Stimulated activated CD8-positive, alpha-beta memory T cell treated with anti-CD3 and anti-CD28 coated beads, Interleukin-15, amount 100 ng/mL, for 48 hours (primary cell): ENCODE results near the gene SEC23B.
"Not testable (repeated sequence)": the region's sequence is repeated elsewhere in the genome, so short reads cannot be mapped to it uniquely, and the experiment has no call there.

Experiments used
- DNase-seq, 2 donors: peaks; one replicate each; pipeline ENCODE4 v3.0.0-alpha.2; 2020; ENCODE audit warnings: low read depth in 2 of 2

Gene SEC23B

DNA sequence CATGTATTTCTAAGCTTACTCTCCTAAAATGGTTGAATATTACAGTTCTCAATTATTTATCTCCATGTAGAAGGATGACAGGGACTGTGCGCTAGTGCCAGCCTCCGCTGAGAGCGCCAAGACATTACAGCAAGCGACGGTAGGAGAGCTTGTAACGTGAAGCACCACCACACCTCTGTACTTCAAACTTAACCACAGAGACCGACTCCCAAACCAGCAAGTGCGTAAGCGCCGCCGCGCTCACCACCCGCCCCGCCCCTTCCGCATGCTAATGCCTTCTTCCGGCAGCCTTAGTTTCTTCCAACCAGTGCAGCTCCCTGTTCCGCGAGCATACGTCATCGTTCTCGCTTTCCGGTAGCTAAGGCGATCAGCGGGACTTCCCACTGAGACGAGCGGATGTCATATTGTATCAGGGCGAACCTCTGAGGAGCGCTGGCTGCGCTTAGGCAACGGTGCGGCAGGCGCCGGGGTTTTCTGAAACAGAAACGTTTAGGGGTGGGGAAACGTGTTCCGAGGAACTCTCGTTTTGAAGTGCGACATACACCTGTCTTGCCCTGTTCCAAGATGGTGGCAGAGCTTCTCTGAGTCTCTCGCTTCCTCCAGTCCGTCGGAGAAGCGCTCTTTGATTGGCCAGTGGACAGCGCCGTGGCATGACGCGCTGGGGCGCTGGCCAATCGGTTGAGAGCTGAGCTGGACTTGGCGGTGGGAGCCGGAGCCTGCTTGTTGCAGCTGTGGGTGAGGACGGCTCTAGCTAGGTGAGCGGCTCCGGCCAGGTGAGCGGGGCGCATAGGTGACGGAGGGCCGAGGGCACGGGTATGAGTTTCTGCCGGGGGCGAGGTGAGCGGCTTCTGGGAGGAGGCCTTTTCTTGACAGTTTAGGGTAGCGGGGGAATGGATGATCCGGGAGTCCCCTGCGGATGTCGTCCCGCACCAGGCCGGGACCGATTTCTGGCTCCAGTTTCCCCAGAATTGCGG is at the start of gene SEC23B:
TSS of gene SEC23B (plus strand) at position 723 of the 974 bp plus-strand sequence. CDS start 2,896 bp downstream, outside the sequence.
- DNase-seq: peak; percentile 96 to 99

DNA sequence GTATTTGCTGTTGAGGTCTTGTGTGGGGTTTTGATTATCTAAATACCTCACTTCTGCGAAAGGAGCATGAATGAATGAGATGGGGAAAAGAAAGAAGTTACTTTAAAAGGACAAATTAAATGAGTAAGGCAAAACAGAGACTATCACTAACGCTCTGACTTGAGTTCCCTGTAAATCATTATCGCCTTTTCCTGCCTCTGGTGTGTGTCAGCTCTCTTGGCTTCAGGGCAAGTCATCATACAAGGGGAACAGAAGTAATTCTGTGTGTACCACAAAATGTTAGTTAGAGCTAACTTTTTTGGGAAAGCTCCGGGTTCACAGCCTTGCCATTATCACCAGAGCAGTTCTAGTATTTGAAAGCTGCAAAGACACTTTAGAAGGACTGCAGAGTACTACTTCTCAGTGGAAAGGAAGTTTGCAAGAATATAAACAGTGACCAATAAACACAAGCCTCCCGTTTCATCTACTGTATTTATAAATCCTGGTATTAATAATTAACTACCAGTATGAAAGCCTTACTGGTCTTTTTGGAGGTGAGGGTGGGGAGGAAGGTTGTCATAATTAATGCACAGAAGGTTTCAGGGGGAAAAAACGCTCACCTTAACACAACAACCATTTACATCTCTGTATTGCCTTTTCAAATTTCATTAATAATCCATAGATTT is 42.1 kb upstream of the SEC23B start:
- DNase-seq: no peak

DNA sequence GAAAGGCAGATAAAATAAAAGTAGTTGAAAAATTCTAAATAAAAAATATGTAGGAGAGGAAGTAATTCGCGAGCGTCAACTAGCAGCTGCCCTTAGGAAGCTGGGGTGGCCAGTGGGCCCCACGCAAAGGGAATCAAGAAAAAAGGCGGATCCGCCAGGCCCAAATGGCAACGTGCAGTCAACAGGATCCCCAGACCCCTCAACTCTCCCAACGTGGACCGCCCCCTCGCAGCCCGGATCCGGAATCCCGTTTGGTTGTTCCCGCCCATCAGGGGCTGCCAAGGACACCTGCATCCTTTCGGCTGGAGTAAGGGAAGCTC is 41.2 kb upstream of the SEC23B start:
- no peak for DNase-seq

DNA sequence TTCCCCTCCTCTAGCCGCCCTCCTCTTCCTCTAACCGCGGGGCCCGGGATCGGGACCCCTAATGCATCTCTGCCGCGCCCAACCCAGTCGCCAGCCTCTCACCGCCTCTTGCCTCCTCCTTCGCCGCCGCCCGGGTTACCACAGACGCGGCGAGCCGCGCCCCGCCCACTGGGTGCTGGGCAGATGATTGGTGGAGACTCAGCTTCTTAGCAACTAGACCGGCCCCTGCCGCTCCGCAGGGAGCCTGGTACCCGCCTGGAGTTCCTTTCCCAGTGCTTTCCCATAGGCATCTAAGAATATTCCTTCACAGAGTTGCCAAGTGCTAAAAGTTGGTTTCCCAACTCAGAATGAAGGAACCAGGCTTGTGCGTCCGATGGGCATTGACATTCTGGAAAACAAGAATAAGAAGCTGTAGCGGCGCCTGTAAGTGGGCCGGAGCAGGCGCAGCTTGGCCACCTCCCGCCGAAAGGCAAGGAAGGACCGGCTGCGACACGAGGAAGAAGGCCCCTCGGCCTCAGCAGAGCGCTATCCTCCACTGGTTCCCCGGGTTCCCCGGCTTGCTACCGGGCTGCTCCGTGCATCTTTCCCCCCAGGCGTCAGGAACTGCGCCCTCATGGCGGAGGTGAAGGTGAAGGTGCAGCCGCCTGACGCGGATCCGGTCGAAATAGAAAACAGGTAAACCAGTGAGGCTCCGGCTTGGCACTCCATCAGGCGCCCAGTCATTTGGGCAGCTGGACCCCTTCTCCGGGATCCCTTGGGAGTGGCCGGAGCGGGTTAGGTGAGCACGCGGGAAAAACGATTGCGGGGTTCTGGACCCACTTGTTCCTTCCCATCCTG is 40.6 kb upstream of the SEC23B start, which contains the start of the genes DZANK1 and POLR3F:
TSS of gene DZANK1 (minus strand) at position 137 of the 837 bp plus-strand sequence. CDS start 1,672 bp downstream, outside the sequence.
TSS of gene POLR3F (plus strand) at position 497 of the 837 bp plus-strand sequence. CDS start at position 614, 117 bp downstream.
- DNase-seq: peak; percentile 90 to 91

DNA sequence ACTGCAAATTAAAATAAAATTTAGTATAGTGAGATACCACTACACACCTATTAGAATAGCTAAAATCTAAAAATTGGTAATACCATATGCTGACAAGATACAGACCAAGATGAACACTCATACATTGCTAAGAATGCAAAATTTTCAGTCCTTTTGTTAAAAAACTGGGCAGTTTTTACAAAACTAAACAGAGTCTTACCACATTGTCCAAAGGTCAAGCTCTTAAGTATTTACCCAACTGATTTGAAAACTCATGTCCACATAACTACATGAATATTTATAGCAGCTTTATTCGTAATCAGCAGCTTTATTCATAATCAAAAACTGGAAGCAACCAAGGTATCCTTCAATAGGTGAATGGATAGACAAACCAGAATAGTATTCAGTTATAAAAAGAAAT is 30.5 kb upstream of the SEC23B start:
- no peak for DNase-seq

DNA sequence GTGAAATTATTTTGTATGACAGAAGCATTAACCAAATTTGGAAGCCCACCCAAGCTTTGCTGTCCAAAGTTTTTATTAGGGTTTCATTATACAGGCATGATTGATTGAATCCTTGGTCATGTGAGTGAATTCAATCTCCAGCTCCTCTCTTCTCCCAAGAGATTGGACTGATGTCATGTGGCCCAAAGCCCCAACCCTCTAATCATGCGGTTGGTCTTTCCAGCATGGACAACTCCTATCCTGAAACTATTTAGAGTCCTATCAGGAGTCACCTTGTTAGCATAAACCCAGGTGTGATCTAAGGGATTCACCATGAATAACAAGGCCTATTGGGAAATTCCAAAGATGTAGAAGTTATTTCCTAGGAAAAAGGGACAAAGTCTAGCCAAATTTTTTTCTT is 29.9 kb upstream of the SEC23B start:
- DNase-seq: no peak

DNA sequence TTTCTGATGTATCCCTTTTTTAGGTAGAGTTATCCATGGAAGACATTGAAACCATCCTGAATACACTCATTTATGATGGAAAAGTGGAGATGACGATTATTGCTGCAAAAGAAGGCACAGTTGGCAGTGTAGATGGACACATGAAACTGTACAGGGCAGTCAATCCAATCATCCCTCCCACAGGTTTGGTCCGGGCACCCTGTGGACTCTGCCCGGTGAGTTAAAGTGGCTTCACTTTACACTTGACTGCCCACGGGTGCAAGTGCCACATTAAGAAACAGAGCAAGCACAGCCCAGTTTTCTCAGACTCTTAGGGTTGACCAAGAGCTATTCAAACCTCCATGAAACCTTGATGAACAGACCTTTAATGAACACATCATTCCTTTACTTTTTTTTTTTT is 26.1 kb upstream of the SEC23B start:
- no peak for DNase-seq

DNA sequence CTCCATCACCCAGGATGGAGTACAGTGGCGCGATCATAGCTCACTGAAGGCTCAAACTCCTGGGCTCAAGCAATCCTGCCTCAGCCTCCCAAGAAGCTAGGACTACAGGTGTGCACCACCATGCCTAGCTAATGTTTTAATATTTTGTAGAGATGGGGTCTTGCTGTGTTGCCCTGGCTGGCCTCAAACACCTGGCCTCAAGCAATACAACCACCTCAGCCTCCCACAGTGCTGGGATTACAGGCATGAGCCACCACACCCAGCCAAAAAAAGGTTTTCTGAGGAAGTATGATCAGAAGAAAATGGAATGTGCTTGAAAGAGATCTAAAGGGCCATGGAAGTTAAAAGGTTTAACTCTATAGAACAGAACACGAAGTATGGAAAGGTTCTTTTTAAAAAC is 19.4 kb upstream of the SEC23B start:
- DNase-seq: no peak

DNA sequence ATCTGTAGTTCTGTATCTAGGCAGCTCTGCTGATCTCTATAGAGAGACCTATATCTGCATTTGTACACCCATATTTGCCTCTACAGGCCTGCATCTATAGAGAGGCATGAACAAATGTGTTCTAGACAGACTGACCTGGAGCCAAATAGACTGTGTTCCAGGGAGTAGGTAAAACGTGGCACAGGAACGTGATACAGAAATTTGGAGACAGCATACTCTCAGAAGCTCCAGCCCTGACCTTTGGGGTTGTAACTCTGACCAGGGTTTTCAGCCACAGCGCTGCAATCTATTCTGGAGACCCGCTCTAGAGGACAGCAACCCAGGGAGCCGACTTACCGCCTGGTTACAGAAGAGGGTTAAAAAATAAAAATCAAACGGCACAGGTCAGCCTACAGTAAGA is 11.7 kb upstream of the SEC23B start:
- DNase-seq: no peak

DNA sequence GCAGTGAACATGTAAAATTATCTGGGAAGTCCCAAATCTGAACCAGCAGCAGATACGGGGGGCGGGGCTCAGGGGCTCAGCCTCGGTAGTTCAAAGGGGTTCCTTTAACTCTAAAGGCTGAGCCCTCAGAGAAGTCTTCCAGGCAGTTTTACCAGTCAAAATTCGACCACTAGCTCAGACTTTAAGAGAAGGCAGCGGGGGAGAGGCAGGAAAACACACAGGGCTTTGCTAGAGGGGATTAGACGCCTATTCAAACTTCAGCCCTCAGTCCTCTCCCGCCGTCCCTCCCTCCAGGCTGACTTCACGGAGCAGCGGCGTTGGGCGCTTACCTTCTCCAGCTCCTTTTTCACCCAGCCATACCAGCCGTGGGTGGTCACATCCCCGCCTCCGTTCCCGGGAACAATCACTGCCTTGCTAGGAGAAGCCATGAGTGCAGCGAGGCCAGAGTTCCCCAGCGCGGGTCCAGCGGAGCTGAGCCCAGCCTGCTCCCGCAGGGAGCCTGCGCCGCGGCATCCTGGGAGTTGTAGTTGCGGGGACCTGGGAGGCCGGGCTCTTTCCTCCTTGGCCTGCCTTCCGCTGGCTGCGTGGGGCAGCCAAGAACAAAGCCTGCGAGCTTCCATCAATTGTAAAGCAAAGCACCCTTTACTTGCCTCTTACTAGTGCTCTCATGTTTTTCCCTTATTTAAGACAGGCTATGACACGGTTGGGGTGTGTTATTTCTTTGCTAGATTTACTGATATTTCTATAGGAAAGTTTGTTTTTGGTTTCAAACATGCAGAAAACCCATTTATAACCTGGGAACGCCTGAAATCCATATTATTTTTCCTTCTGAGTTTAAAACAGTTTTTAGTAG is 10.8 kb upstream of the SEC23B start, which contains the start of gene RBBP9:
TSS of gene RBBP9 (minus strand) at position 486 of the 853 bp plus-strand sequence. CDS start at position 428, 58 bp downstream.
- peak; percentile 73 to 75 for DNase-seq

DNA sequence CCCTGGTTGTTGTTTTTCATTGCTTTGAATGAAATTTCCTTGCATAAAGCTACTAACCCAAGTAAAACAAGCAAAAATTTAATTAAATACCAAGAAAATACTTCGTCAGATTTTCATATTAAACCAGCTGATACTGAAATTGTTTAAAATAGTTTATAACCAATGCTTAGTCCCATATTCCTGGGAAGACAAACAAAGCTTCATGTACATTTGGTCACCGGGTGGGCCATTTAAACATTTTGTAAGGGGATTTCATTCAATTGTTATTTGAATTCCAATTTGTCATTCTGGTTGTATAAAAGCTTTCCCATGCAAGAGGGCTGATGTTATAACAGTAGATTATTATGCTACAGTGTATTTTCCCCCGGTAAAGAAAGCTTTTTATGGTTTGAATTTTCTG is 10.1 kb upstream of the SEC23B start:
- no peak for DNase-seq

DNA sequence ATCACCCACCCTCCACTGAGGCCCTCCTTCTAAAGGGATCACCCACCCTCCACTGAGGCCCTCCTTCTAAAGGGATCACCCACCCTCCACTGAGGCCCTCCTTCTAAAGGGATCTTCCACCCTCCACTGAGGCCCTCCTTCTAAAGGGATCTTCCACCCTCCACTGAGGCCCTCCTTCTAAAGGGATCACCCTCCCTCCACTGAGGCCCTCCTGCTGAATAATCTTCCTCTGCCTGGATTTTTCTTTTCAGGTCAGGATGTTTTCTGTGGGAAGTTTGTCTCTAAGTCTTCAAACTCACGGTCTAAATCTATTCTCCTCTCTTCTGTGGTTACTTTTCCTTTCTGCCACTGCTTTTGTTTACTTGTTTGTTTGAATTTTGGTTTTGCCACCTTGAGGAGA is 6.1 kb upstream of the SEC23B start:
- DNase-seq: not testable (repeated sequence)

DNA sequence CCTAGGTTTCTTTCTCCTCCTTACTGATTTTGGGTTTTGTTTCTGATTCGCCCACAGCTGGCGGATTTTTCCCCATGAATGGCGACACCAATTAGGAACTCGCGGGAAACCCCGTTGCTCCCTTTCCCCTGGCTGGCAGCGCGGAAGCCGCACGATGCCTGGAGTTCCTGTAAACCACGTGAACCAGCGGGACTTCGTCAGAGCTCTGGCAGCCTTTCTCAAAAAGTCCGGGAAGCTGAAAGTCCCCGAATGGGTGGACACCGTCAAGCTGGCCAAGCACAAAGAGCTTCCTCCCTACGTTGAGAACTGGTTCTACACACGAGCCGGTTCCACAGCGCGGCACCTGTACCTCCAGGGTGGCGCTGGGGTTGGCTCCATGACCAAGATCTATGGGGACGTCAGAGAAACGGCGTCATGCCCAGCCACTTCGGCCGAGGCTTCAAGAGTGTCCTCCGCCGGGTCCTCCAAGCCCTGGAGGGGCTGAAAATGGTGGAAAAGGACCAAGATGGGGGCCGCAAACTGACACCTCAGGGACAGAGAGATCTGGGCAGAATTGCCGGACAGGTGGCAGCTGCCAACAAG is 3.2 kb upstream of the SEC23B start:
- no peak for DNase-seq

DNA sequence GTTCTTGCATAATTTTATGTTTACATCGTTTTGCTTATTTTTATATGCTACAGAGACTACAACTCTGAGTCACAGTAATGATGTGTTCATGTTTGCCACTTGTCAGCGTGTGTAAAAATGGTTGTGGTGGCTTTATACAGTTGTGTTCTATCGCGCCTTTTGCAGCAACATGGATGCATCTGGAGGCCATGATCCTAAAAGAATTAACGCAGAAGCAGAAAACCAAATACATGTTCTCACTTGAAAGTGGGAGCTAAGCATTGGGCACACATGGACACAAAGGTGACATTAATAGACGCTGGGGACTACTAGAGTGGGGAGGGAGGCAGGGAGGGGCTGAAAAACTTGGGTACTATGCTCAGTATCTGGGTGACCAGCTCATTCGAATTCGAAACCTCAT is 996 bp upstream of the SEC23B start:
- no peak for DNase-seq

DNA sequence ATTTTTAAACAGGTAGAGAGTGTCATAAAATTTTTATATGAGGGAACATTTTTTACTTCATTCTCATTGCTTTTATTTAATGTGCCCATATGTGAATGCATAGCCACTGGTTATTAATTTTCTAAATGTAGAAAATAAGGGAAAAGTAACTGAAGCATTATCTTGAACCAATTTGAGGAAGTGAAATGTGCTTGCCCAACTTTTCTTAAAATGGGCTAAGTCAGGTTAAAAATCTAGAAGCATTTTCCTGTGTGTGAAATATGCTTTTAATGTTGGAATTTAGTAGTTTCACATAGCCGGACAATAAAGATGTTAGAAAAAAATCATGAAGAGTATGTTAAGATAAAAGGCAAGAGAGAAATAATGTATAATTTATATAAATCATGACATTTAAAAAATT is 3.8 kb downstream of the SEC23B start:
- no peak for DNase-seq

DNA sequence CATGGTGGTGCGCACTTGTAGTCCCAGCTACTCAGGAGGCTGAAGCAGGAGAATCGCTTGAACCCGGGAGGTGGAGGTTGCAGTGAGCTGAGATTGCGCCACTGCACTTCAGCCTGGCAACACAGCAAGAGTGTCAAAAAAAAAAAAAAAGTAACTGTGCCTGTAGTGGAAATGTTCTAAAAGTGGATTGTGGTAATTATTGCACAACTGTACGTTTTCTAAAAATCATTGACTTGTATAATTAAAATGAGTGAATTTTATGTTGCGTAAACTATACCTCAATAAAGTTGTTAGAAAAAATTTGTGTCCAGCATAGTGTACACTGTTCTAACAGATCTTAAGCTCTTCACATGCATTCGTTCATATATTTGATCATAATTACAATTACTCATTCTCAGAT is 5.5 kb downstream of the SEC23B start:
- DNase-seq: no peak

DNA sequence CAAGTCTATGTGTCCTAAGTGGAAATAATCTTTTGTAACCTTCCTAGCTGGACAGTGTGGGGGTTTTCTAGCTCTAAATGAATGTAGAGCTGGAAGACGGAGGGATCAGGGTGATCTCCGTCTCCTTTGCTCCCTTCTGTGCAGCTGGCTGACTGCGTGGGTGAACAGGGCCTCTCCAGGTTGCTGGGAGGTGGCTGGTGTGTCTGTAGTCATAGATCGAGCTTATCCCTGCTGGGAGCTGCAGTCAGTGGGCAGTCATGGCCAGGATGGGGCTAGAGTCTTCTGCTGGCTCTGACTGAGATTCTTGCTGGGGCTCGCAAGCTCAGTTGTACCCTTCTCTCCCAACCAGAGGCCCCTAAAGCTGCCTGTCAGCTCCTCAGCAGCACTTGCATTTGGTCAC is 6.4 kb downstream of the SEC23B start:
- DNase-seq: no peak

DNA sequence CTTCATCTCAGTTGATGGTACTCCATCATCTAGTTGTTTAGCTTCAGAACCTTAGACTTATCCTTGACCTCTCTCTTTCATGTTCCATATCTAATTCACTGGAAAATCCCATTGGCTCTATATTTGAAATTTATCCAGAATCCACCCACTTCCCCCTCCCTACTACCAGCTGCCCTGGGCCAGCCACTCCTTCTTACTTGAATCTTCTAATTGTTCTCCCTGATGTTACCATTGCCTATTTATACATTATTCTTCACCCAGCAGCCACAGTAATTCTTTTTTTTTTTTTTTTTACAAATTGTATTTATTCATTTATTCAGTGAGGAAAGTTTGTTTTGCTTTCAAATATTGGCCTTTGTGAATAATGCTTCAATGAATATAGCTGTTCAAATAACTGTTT is 8.2 kb downstream of the SEC23B start:
- DNase-seq: no peak

DNA sequence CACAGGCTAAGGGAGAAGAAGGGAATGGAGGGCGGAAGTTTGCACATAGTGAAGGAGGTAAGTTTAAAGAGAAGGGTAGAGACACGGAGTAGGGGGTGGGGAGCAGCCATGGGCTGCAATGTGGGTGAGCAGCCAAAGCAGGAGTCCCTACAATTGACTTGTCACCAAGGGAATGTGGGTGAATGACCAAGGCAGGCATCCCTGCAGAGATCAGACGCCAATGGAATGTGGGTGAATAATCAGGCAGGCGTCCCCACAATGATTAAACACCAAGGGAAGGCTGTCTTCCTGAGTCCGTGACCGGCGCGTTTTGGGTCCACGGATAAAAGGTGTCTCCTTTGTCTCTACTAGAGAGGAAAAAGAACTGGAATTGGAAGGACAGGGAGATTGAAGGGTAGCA is 14.3 kb downstream of the SEC23B start:
- not testable (repeated sequence) for DNase-seq

DNA sequence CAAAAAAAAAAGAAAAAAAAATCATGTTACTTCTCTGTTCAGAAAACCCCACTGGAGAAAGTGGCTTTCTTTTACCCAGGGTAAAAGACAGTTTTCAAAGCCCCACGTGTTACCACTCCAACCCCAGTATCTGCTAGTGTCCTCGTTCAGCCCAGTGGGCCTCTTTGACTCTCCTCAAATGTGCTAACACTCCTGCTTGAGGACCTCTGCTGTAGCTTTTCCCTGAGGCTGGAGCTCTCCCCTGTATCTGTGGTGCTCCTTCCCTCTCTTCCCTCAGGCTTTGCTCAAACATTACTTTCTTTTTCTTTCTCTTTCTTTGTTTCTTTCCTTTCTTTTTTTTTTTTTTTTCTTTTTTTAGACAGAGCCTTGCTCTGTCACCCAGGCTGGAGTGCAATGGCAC is 15.3 kb downstream of the SEC23B start:
- DNase-seq: no peak

DNA sequence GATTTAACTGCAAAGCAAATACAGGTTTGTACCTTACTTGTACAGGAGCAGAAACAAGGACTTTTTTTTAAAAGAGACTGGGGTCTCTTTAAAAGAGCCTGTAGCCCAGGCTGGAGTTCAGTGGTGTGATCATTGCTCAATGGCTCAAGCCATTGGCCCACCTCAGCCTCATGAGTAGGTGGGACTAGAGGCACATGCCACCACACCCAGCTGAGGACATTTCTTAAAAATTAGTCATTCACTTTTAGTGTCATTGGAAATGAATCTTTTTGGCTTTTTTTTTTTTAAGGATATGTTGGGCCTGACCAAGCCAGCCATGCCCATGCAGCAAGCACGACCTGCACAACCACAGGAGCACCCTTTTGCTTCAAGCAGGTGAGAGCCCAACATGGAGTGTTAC is 16.9 kb downstream of the SEC23B start:
- no peak for DNase-seq
